HFFc6 (cell line): ENCODE data around the gene SLC46A1. TPM values are rescaled to one million over a fixed set of nuclear protein-coding genes. Genes with fewer than 3 reads are reported as not detected.
"Not testable (repeated sequence)": the region's sequence is repeated elsewhere in the genome, so short reads cannot be mapped to it uniquely, and the experiment has no call there.

Experiments used
- DNase-seq: peaks from one replicate; pipeline ENCODE4 v3.0.0-alpha.2; 2018
- H3K27ac Mint-ChIP-seq: 2 replicates; pipeline ENCODE4 v1.8.0; 2020; ENCODE audit warnings: mild to moderate bottlenecking, mixed read lengths
- H3K27me3 Mint-ChIP-seq: 2 replicates; pipeline ENCODE4 v1.8.0; 2021; ENCODE audit warnings: mild to moderate bottlenecking, moderate library complexity, mixed read lengths; ENCODE audit not compliant: insufficient read depth
- H3K36me3 Mint-ChIP-seq: 2 replicates; pipeline ENCODE4 v1.8.0; 2021; ENCODE audit warnings: low read depth, mixed read lengths
- H3K4me1 Mint-ChIP-seq: 2 replicates; pipeline ENCODE4 v1.8.0; 2020; ENCODE audit warnings: low read depth, mixed read lengths
- H3K4me3 Mint-ChIP-seq: 2 replicates; pipeline ENCODE4 v1.8.0; 2020; ENCODE audit warnings: mild to moderate bottlenecking, moderate library complexity, mixed read lengths
- H3K9me3 Mint-ChIP-seq: 2 replicates; pipeline ENCODE4 v1.8.0; 2020; ENCODE audit warnings: mild to moderate bottlenecking, mixed read lengths
- CTCF ChIP-seq: fragments of 200-600 bp; sonication (generic); IDR thresholded peaks from 2 replicates; pipeline ENCODE4 v1.5.0; 2021; ENCODE audit warnings: antibody characterized with exemption, mild to moderate bottlenecking
- total RNA-seq, 6 experiments: library from RNA; stranded (reverse); fragmentation: NEBNext Ultra II Directional; extraction: Animal tissue kit (Norgen Biotek cat#: 25700); gene quantifications; 2 replicates in 1 of 6; 3 replicates in 5 of 6; pipeline ENCODE4 v1.2.3, GENCODE V29; 2021

Gene SLC46A1
- total RNA-seq, 6 experiments from 2014 or later = 4.3 to 6.7 (median 6.4) TPM

DNA sequence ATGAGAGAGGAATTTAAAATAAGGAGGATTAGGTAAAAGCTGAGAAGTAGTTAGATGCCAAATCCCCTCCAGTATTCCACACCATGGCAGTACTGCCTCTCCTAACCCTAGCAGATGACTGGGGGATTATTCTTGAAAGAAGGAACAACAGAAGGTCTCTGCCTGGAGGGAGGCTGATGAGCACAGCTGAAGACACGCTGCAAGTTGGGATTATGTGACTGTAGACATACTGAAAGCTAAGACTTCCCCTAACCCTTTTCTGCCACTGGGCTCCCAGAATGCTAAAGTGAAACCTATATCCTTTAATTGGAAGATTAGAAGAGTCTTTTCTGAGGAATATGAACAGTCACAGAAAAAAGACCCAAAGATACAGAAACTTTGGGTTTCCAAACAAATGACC lies 27.7 kb upstream of the SLC46A1 start:
- peaks cover 6% of the 10 kb centered on the region for H3K4me1 Mint-ChIP-seq
- no peak for TF ChIP-seq CTCF
- no peaks in the 10 kb centered on the region for H3K9me3 Mint-ChIP-seq
- no peak for DNase-seq
- no peak overlapping the region for H3K4me3 Mint-ChIP-seq
- H3K27me3 Mint-ChIP-seq = peaks cover 25% of the 10 kb centered on the region
- H3K27ac Mint-ChIP-seq = no peak overlapping the region
- H3K36me3 Mint-ChIP-seq = no peaks in the 10 kb centered on the region

DNA sequence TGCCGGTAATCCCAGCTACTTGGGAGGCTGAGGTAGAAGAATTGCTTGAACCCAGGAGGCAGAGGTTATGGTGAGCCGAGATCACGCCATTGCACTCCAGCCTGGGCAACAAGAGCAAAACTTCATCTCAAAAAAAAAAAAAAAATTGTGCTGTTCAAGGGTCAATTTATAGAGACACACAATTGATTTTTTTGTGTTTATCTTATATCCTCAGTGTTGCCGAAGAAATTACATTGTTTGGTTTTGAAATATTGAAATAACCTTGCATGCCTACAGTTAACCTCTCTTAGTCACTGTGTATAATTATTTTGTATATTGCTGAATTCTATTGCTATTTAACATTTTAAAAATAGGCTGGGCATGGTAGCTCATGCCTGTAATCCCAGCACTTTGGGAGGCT lies 22.0 kb upstream of the SLC46A1 start:
- not testable (repeated sequence) for H3K4me1 Mint-ChIP-seq, H3K27ac Mint-ChIP-seq, H3K4me3 Mint-ChIP-seq, DNase-seq, H3K36me3 Mint-ChIP-seq, H3K9me3 Mint-ChIP-seq
- H3K27me3 Mint-ChIP-seq = peaks cover 22% of the 10 kb centered on the region

- DNase-seq = no peak
- Mint-ChIP-seq H3K27me3 (peaks cover 22% of the 10 kb centered on the region), H3K9me3 (no peaks in the 10 kb centered on the region), H3K36me3 (no peaks in the 10 kb centered on the region), H3K4me1 (no peaks in the 10 kb centered on the region), H3K27ac (no peak overlapping the region), H3K4me3 (no peak overlapping the region)
- TF ChIP-seq CTCF = no peak
Measured at GRCh38 chr17:28427371-28427770, 21.4 kb upstream of the SLC46A1 start.

- Mint-ChIP-seq H3K27me3 (peaks cover 15% of the 10 kb centered on the region), H3K4me3 (no peak overlapping the region), H3K4me1 (no peaks in the 10 kb centered on the region), H3K27ac (no peak overlapping the region), H3K9me3 (no peaks in the 10 kb centered on the region), H3K36me3 (no peaks in the 10 kb centered on the region)
- peak; percentile 64 for TF ChIP-seq CTCF
- no peak for DNase-seq
Measured at GRCh38 chr17:28426081-28426519, 20.1 kb upstream of the SLC46A1 start.

DNA sequence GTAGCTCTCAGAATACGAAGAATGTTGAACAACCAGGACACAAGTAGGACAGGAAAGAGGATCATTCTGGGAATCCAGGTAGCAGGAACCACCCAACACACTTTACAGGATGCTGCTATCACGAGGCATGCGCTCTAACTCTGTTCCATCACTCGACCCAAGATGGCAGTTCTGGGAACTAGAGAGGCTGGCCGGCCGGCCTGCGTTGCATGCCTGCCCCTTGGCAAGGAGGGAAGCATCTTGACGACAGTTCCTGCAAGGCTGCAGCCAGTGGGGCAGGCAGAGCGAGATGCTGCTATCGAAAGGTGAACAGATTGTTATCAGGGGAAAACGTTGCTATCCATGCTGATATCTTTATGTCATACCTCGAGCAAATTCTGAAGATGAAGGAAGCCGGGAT lies 19.2 kb upstream of the SLC46A1 start:
- no peak for TF ChIP-seq CTCF
- Mint-ChIP-seq H3K36me3 (no peaks in the 10 kb centered on the region), H3K4me1 (no peaks in the 10 kb centered on the region), H3K4me3 (no peak overlapping the region), H3K27ac (no peak overlapping the region), H3K27me3 (peaks cover 15% of the 10 kb centered on the region), H3K9me3 (no peaks in the 10 kb centered on the region)
- no peak for DNase-seq

DNA sequence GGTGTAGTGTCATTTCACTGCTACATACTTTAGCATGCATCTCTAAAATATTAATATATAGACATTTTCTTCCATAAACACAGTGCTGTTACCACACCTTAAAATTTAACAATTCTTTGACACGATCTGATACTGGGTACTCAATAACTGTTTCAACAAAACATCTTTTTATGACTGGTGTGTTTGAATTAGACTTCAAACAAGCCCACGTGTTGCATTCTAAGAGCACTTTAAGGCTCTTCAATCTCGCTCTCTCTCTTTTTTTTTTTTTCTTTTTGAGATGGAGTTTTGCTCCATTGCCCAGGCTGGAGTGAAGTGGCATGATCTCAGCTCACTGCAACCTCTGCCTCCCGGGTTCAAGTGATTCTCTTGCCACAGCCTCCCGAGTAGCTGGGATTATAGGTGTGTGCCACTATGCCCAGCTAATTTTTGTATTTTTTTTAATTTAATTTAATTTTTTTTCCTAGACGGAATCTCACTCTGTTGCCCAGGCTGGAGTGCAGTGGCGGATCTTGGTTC lies 15.8 kb upstream of the SLC46A1 start:
- Mint-ChIP-seq H3K4me3 (no peak overlapping the region), H3K4me1 (no peaks in the 10 kb centered on the region)
- DNase-seq = no peak

More for the DNA sequence above, 15.8 kb upstream of the SLC46A1 start:
- TF ChIP-seq CTCF = no peak
- Mint-ChIP-seq H3K27me3 (peaks cover 19% of the 10 kb centered on the region), H3K27ac (no peak overlapping the region), H3K36me3 (no peaks in the 10 kb centered on the region), H3K9me3 (no peaks in the 10 kb centered on the region)
